HG03175 (cell line): ENCODE data around the gene CTSE.

Source experiments
- ATAC-seq: cut with Tn5 transposase; IDR thresholded peaks from one replicate; pipeline ENCODE4 v1.9.1; 2021; ENCODE audit warnings: mild to moderate bottlenecking, moderate library complexity; ENCODE audit not compliant: unreplicated experiment

The CTSE gene

GRCh38 chr1:205994346-205994745 lies 29.3 kb downstream of the CTSE start:
- no peak for ATAC-seq

GRCh38 chr1:205993068-205993467 lies 30.6 kb downstream of the CTSE start:
- ATAC-seq: no peak

GRCh38 chr1:205992218-205992882 lies 31.3 kb downstream of the CTSE start:
- ATAC-seq: no peak

- ATAC-seq: no peak
These were observed 32.5 kb downstream of the CTSE start for GRCh38 chr1:205991237-205991636.

- ATAC-seq: no peak
These were observed 33.5 kb downstream of the CTSE start for GRCh38 chr1:205990226-205990625.

GRCh38 chr1:205989786-205990185 lies 33.9 kb downstream of the CTSE start:
- no peak for ATAC-seq

- no peak for ATAC-seq
These were observed 35.1 kb downstream of the CTSE start for GRCh38 chr1:205988585-205988995.

- no peak for ATAC-seq
These were observed 36.8 kb downstream of the CTSE start for GRCh38 chr1:205986861-205987260.

- no peak for ATAC-seq
These were observed 37.4 kb downstream of the CTSE start for GRCh38 chr1:205986292-205986691.

GRCh38 chr1:205985330-205986005 lies 38.2 kb downstream of the CTSE start:
- no peak for ATAC-seq

- ATAC-seq: no peak
These were observed 39.6 kb downstream of the CTSE start for GRCh38 chr1:205983925-205984725.

- no peak for ATAC-seq
These were observed 42.4 kb downstream of the CTSE start for GRCh38 chr1:205981257-205981656.

- no peak for ATAC-seq
These were observed 43.3 kb downstream of the CTSE start for GRCh38 chr1:205980237-205980870.

GRCh38 chr1:205979301-205979700 lies 44.4 kb downstream of the CTSE start:
- no peak for ATAC-seq

- ATAC-seq: no peak
These were observed 45.0 kb downstream of the CTSE start for GRCh38 chr1:205978676-205979075.

- ATAC-seq: no peak
These were observed 46.2 kb downstream of the CTSE start for GRCh38 chr1:205977402-205978014.

- ATAC-seq: no peak
These were observed 46.8 kb downstream of the CTSE start for GRCh38 chr1:205976708-205977401.

GRCh38 chr1:205976036-205976435 lies 47.7 kb downstream of the CTSE start:
- ATAC-seq: no peak

GRCh38 chr1:205975387-205975998 lies 48.2 kb downstream of the CTSE start:
- no peak for ATAC-seq

GRCh38 chr1:205974712-205975111 lies 49.0 kb downstream of the CTSE start:
- ATAC-seq: no peak
